Activated CD8-positive, alpha-beta memory T cell treated with anti-CD3 and anti-CD28 coated beads, Interleukin-2, amount 50 U/mL, for 48 hours (primary cell): ENCODE results near the gene MYB.

Experiments
- DNase-seq: peaks from one replicate; pipeline ENCODE4 v3.0.0-alpha.2; 2020

MYB gene

GRCh38 chr6:135189344-135189743 lies 8.2 kb downstream of the MYB start:
- DNase-seq: no peak

GRCh38 chr6:135191508-135192255 lies 10.6 kb downstream of the MYB start:
- DNase-seq: no peak

GRCh38 chr6:135192256-135193174 lies 11.4 kb downstream of the MYB start:
- DNase-seq: no peak

GRCh38 chr6:135193221-135193620 lies 12.1 kb downstream of the MYB start:
- DNase-seq: no peak

GRCh38 chr6:135195041-135195440 lies 13.9 kb downstream of the MYB start:
- no peak for DNase-seq

GRCh38 chr6:135195522-135195921 lies 14.4 kb downstream of the MYB start:
- DNase-seq: no peak

GRCh38 chr6:135196739-135197510 lies 15.8 kb downstream of the MYB start:
- DNase-seq: no peak

- DNase-seq: no peak
Measured at GRCh38 chr6:135202836-135203235, 21.7 kb downstream of the MYB start.

GRCh38 chr6:135204951-135205350 lies 23.8 kb downstream of the MYB start:
- DNase-seq: no peak

- no peak for DNase-seq
Measured at GRCh38 chr6:135209803-135210202, 28.7 kb downstream of the MYB start.

- no peak for DNase-seq
Measured at GRCh38 chr6:135210632-135211305, 29.7 kb downstream of the MYB start.

- no peak for DNase-seq
Measured at GRCh38 chr6:135211306-135211702, 30.2 kb downstream of the MYB start.

- DNase-seq: no peak
Measured at GRCh38 chr6:135212020-135212806, 31.1 kb downstream of the MYB start.

- DNase-seq: no peak
Measured at GRCh38 chr6:135212935-135213334, 31.8 kb downstream of the MYB start.

GRCh38 chr6:135213616-135214015 lies 32.5 kb downstream of the MYB start:
- no peak for DNase-seq

GRCh38 chr6:135215160-135215559 lies 34.1 kb downstream of the MYB start:
- DNase-seq: no peak

- no peak for DNase-seq
Measured at GRCh38 chr6:135215563-135215962, 34.5 kb downstream of the MYB start.

GRCh38 chr6:135217663-135218062 lies 36.6 kb downstream of the MYB start:
- no peak for DNase-seq

- no peak for DNase-seq
Measured at GRCh38 chr6:135219346-135219745, 38.2 kb downstream of the MYB start.

GRCh38 chr6:135221042-135221441 lies 39.9 kb downstream of the MYB start:
- DNase-seq: no peak

- no peak for DNase-seq
Measured at GRCh38 chr6:135221505-135221904, 40.4 kb downstream of the MYB start.

GRCh38 chr6:135222623-135223022 lies 41.5 kb downstream of the MYB start:
- DNase-seq: no peak
